IMR-90 (cell line): ENCODE data around the gene SLC39A5. TPM values are rescaled to one million over a fixed set of nuclear protein-coding genes. Genes with fewer than 3 reads are reported as not detected.

ENCODE experiments used
- ATAC-seq: fragments of 200-7000 bp; cut with Tn5 transposase; 2 replicates; pipeline ENCODE4 v1.9.1; 2020; ENCODE audit warnings: low read depth, mild to moderate bottlenecking, moderate library complexity
- BruUV-seq: library from RNA; stranded (reverse); fragments of 400-500 nt; replicated peaks from 2 replicates; lab custom pipeline; 2021; lab: Mats Ljungman, UMichigan
- CTCF ChIA-PET: fragments of 300-600 bp; formaldehyde crosslinking; extraction: SDS; loops from one replicate; lab custom pipeline; 2021; ENCODE audit warnings: antibody characterized with exemption; lab: Yijun Ruan, JAX
- POLR2A ChIA-PET: fragments of 300-600 bp; sonication (Branson Sonifier 250); formaldehyde crosslinking; loops from one replicate; lab custom pipeline; 2022; ENCODE audit warnings: antibody characterized with exemption; ENCODE audit not compliant: unreplicated experiment; lab: Charles Lee
- DNase-seq: peaks from one replicate; pipeline ENCODE4 v3.0.0; 2013
- H2AFZ ChIP-seq: replicated peaks from 2 replicates; pipeline ENCODE3; 2013; ENCODE audit warnings: low read length, mild to moderate bottlenecking; ENCODE audit not compliant: poor library complexity
- H2AK5ac ChIP-seq: 2 replicates; pipeline ENCODE4 v1.6.1; 2013; ENCODE audit warnings: low read depth, low read length, inconsistent platforms
- H2AK9ac ChIP-seq: replicated peaks from 2 replicates; pipeline ENCODE3; 2013; ENCODE audit warnings: mild to moderate bottlenecking, low read depth, low read length, moderate library complexity; ENCODE audit not compliant: poor library complexity
- H2BK120ac ChIP-seq: 2 replicates; pipeline ENCODE4 v1.6.1; 2013; ENCODE audit warnings: low read depth, low read length, inconsistent platforms
- H2BK15ac ChIP-seq: 3 replicates; pipeline ENCODE4 v1.6.1; 2013; ENCODE audit warnings: low read depth, low read length, inconsistent platforms
- H2BK20ac ChIP-seq: 2 replicates; pipeline ENCODE4 v1.6.1; 2013; ENCODE audit warnings: low read depth, mild to moderate bottlenecking, inconsistent platforms, low read length, moderate library complexity
- H2BK5ac ChIP-seq: 2 replicates; pipeline ENCODE4 v1.6.1; 2013; ENCODE audit warnings: mild to moderate bottlenecking, low read depth, low read length, inconsistent platforms; ENCODE audit not compliant: poor library complexity, severe bottlenecking
- H3K14ac ChIP-seq: replicated peaks from 2 replicates; pipeline ENCODE4 v1.6.1; 2013; ENCODE audit warnings: low read depth, low read length, inconsistent platforms
- H3K18ac ChIP-seq: 2 replicates; pipeline ENCODE4 v1.6.1; 2013; ENCODE audit warnings: low read depth, low read length, control low read depth
- H3K23ac ChIP-seq: 2 replicates; pipeline ENCODE4 v1.6.1; 2013; ENCODE audit warnings: low read depth, low read length, inconsistent platforms
- H3K27ac ChIP-seq: 2 replicates; pipeline ENCODE4 v1.5.1; 2013; ENCODE audit warnings: mild to moderate bottlenecking, control low read depth, low read length; ENCODE audit not compliant: insufficient read depth
- H3K27me3 ChIP-seq: 2 replicates; pipeline ENCODE4 v1.6.1; 2013; ENCODE audit warnings: low read length; ENCODE audit not compliant: control insufficient read depth, insufficient read depth
- H3K36me3 ChIP-seq: 2 replicates; pipeline ENCODE4 v1.6.1; 2013; ENCODE audit warnings: low read length, mixed read lengths; ENCODE audit not compliant: control insufficient read depth, insufficient read depth
- H3K4ac ChIP-seq: 2 replicates; pipeline ENCODE4 v1.6.1; 2013; ENCODE audit warnings: low read depth, low read length, inconsistent platforms
- H3K4me1 ChIP-seq: 2 replicates; pipeline ENCODE4 v1.6.1; 2013; ENCODE audit warnings: low read length, mixed read lengths; ENCODE audit not compliant: control insufficient read depth, insufficient read depth
- H3K4me2 ChIP-seq: 2 replicates; pipeline ENCODE4 v1.6.1; 2013; ENCODE audit warnings: low read depth, mild to moderate bottlenecking, control low read depth, low read length, moderate library complexity
- H3K4me3 ChIP-seq: 2 replicates; pipeline ENCODE4 v1.5.1; 2013; ENCODE audit warnings: low read depth, mild to moderate bottlenecking, control low read depth, low read length, moderate library complexity; ENCODE audit not compliant: insufficient read depth
- H3K56ac ChIP-seq: 2 replicates; pipeline ENCODE4 v1.6.1; 2013; ENCODE audit warnings: low read length, inconsistent platforms; ENCODE audit not compliant: insufficient read depth; ENCODE audit errors: extremely low read depth
- H3K79me1 ChIP-seq, 2 experiments: 2 replicates each; pipeline ENCODE4 v1.6.1; 2013; ENCODE audit warnings: low read length in 2 of 2, inconsistent platforms in 1 of 2, low read depth in 1 of 2
- H3K9ac ChIP-seq: 2 replicates; pipeline ENCODE4 v1.6.1; 2013; ENCODE audit warnings: low read depth, low read length, control low read depth
- H3K9me1 ChIP-seq: 2 replicates; pipeline ENCODE4 v1.6.1; 2013; ENCODE audit warnings: low read length, inconsistent platforms; ENCODE audit not compliant: insufficient read depth
- H3K9me3 ChIP-seq: 2 replicates; pipeline ENCODE4 v1.6.1; 2013; ENCODE audit warnings: low read length; ENCODE audit not compliant: control insufficient read depth, insufficient read depth
- H4K20me1 ChIP-seq: 2 replicates; pipeline ENCODE4 v1.6.1; 2013; ENCODE audit warnings: low read length, inconsistent platforms; ENCODE audit not compliant: insufficient read depth
- H4K5ac ChIP-seq: 2 replicates; pipeline ENCODE4 v1.6.1; 2013; ENCODE audit warnings: mild to moderate bottlenecking, low read depth, low read length, control low read depth
- H4K8ac ChIP-seq, 2 experiments: 2 replicates each; pipeline ENCODE4 v1.6.1; 2013; ENCODE audit warnings: low read depth in 2 of 2, low read length in 2 of 2, control low read depth in 1 of 2, inconsistent platforms in 1 of 2
- H4K91ac ChIP-seq: 2 replicates; pipeline ENCODE4 v1.6.1; 2013; ENCODE audit warnings: low read depth, low read length, inconsistent platforms; ENCODE audit not compliant: insufficient read depth
- CEBPB ChIP-seq: IDR thresholded peaks from 2 replicates; pipeline ENCODE4 v1.6.1; 2012; ENCODE audit warnings: low read depth, low read length, improper control_type of control experiment
- MAZ ChIP-seq: IDR thresholded peaks from 2 replicates; pipeline ENCODE4 v1.6.1; 2012; ENCODE audit warnings: low read depth, mild to moderate bottlenecking, low read length, improper control_type of control experiment, moderate library complexity, borderline replicate concordance
- POLR2A ChIP-seq: IDR thresholded peaks from 2 replicates; pipeline ENCODE4 v1.6.1; 2012; ENCODE audit warnings: mild to moderate bottlenecking, low read depth, low read length
- RAD21 ChIP-seq: IDR thresholded peaks from 2 replicates; pipeline ENCODE4 v1.6.1; 2012; ENCODE audit warnings: low read length, improper control_type of control experiment
- RCOR1 ChIP-seq: IDR thresholded peaks from 2 replicates; pipeline ENCODE4 v1.6.1; 2012; ENCODE audit warnings: mild to moderate bottlenecking, low read length, improper control_type of control experiment; ENCODE audit not compliant: insufficient replicate concordance
- RFX5 ChIP-seq: IDR thresholded peaks from 2 replicates; pipeline ENCODE4 v1.8.0; 2012; ENCODE audit warnings: low read depth, mild to moderate bottlenecking, low read length, moderate library complexity
- SMC3 ChIP-seq: fragments of 150-350 bp; IDR thresholded peaks from 2 replicates; pipeline ENCODE4 v1.6.1; 2016; ENCODE audit warnings: low read depth, mild to moderate bottlenecking, antibody characterized with exemption, low read length, moderate library complexity
- WGBS, 2 experiments: methylation state at CpG; one replicate each; pipeline versions ENCODE4 v1.1.5 to v1.1.7; 2013; ENCODE audit warnings: missing lambda C conversion rate in 2 of 2; ENCODE audit not compliant: insufficient read length in 1 of 2; ENCODE audit errors: extremely low coverage in 2 of 2; 5-methylcytosine and 5-hydroxymethylcytosine counted together
- dilution Hi-C: fragments of 300-500 bp; cut with HindIII; formaldehyde crosslinking; loops from one replicate; pipeline ENCODE4 v1.14.3; 2018; ENCODE audit warnings: low sequenced_read_pairs; ENCODE audit not compliant: unreplicated experiment
- in situ Hi-C: fragments of 300-500 bp; cut with MboI; formaldehyde crosslinking; loops from 3 replicates; pipeline ENCODE4 v1.14.3; 2019; ENCODE audit warnings: low sequenced_read_pairs, inconsistent platforms, mixed read lengths
- intact Hi-C: fragments of 100-400 bp; cut with micrococcal nuclease; formaldehyde crosslinking; loops from 2 replicates; pipeline ENCODE4 v1.10.0; 2022
- polyA plus RNA-seq, 3 experiments: library from polyadenylated mRNA; depleted of rRNA; stranded (reverse); fragments of >200 nt; gene quantifications; 2 replicates each; pipeline ENCODE4 v1.2.3, GENCODE V29; 2012; ENCODE audit warnings: low replicate concordance in 1 of 3
- total RNA-seq: library from RNA; depleted of rRNA; stranded (reverse); fragments of >200 nt; gene quantifications from 2 replicates; pipeline ENCODE4 v1.2.3, GENCODE V29; 2012
- TF ChIP-seq, protein P1 (sequence below): fragments of 150-350 bp; IDR thresholded peaks from 2 replicates; pipeline ENCODE4 v1.6.1; 2016; ENCODE audit warnings: low read depth, mild to moderate bottlenecking, low read length, moderate library complexity, borderline replicate concordance
- TF ChIP-seq, protein P2 (sequence below): fragments of 150-350 bp; IDR thresholded peaks from 2 replicates; pipeline ENCODE4 v1.6.1; 2017; ENCODE audit warnings: mild to moderate bottlenecking, antibody characterized with exemption, low read length, low read depth

Gene SLC39A5
- total and polyA plus RNA-seq, 2 of the 4 experiments (the other 2 are of a cell fraction) = not detected

GRCh38 chr12:56229916-56230431 lies at the start of gene SLC39A5 (continued):
- TF ChIP-seq, protein P1, sequence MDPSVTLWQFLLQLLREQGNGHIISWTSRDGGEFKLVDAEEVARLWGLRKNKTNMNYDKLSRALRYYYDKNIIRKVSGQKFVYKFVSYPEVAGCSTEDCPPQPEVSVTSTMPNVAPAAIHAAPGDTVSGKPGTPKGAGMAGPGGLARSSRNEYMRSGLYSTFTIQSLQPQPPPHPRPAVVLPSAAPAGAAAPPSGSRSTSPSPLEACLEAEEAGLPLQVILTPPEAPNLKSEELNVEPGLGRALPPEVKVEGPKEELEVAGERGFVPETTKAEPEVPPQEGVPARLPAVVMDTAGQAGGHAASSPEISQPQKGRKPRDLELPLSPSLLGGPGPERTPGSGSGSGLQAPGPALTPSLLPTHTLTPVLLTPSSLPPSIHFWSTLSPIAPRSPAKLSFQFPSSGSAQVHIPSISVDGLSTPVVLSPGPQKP = no peak

GRCh38 chr12:56186957-56187356 lies 42.9 kb upstream of the SLC39A5 start:
- ChIA-PET POLR2A (no interaction called here), CTCF (no interaction called here)
- Histone ChIP-seq H3K18ac (no peak overlapping the region), H3K4me3 (no peak overlapping the region), H2BK15ac (no peak overlapping the region), H4K5ac (no peak overlapping the region), H3K36me3 (peaks cover 22% of the 10 kb centered on the region), H2AK5ac (no peak overlapping the region), H3K4me1 (peaks cover 7% of the 10 kb centered on the region), H4K8ac (no peak overlapping the region), H3K9ac (no peak overlapping the region), H3K9me3 (no peaks in the 10 kb centered on the region), H2AK9ac (no peak overlapping the region), H3K4me2 (no peak overlapping the region; the same call in 1 of the 2 replicates), H4K91ac (no peak overlapping the region), H2BK120ac (no peak overlapping the region), H3K27ac (no peak overlapping the region), H3K56ac (no peak overlapping the region), H3K14ac (no peak overlapping the region), H3K4ac (no peak overlapping the region), H3K9me1 (peaks cover 5% of the 10 kb centered on the region; the same call in 1 of the 2 replicates), H2AFZ (no peak overlapping the region), H2BK20ac (no peak overlapping the region), H3K23ac (peak overlapping the region; percentile 34; the same call in 1 of the 2 replicates), H4K20me1 (peaks cover 14% of the 10 kb centered on the region; the same call in 1 of the 2 replicates), H3K27me3 (no peaks in the 10 kb centered on the region), H3K79me1 (peaks cover 27 to 46% of the 10 kb centered on the region in 2 experiments), H2BK5ac (no peak overlapping the region)
- DNase-seq = no peak
- dilution Hi-C loops = no loop called here
- no TSS peak for BruUV-seq
- intact Hi-C loops = no loop called here
- in situ Hi-C loops = loop anchor here (5.0 kb wide), 1 partner anchor 60 kb away; the partner anchor contains the start of gene ESYT1
- no peak for TF ChIP-seq RFX5
- TF ChIP-seq CEBPB = no peak
- TF ChIP-seq, protein P2, sequence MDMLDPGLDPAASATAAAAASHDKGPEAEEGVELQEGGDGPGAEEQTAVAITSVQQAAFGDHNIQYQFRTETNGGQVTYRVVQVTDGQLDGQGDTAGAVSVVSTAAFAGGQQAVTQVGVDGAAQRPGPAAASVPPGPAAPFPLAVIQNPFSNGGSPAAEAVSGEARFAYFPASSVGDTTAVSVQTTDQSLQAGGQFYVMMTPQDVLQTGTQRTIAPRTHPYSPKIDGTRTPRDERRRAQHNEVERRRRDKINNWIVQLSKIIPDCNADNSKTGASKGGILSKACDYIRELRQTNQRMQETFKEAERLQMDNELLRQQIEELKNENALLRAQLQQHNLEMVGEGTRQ = no peak
- no peak for TF ChIP-seq SMC3
- no peak for TF ChIP-seq MAZ
- TF ChIP-seq RAD21 = no peak
- TF ChIP-seq POLR2A = no peak
- no peak for TF ChIP-seq RCOR1
- no CpG with 5 or more reads among the region's 2 CpGs for WGBS, 2 experiments
- ATAC-seq = no peak
